HG02623 (cell line): ENCODE measurements around the gene SGMS2.

Source experiments
- ATAC-seq: cut with Tn5 transposase; IDR thresholded peaks from one replicate; pipeline ENCODE4 v1.9.1; 2021; ENCODE audit warnings: moderate library complexity; ENCODE audit not compliant: unreplicated experiment

SGMS2 gene

DNA sequence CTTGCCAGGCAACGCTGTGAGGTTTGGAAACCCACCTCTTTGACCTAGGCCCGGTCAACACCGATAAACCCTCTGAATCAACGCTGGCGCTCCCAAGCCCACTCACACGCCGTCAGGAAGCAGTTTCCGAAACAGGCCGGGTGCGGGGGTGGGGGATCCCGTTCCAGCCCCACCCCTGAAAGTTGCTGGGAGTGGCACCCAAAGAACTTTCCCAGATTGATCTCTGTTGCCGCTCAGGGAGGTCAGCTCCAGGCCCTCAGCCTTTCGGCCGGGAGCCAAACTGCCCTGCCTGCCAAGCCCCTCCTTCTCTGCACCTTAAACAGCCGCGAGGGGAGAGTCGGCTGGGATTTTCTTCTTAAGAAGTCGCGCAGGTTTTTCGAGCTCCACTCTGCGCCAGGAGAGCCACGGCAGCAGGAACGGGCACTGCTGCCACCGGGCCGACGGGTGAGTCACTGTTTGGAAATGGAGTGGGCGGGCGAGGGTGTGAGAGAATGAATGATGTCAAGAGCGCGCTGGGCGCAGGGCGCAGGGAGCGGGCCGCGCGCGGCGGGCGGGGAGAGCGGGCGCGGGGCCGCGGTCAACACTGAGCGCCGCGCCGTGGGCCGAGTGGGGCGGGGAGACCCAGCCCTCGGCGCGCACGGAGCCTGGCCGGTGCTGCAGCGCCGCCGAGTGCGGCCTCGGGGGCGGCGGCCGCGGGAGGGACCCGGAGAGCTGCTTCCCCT, at the start of gene SGMS2:
TSS of gene SGMS2 (plus strand) at position 583 of the 722 bp plus-strand sequence. CDS start 70,622 bp downstream, outside the sequence.
- ATAC-seq: no peak

DNA sequence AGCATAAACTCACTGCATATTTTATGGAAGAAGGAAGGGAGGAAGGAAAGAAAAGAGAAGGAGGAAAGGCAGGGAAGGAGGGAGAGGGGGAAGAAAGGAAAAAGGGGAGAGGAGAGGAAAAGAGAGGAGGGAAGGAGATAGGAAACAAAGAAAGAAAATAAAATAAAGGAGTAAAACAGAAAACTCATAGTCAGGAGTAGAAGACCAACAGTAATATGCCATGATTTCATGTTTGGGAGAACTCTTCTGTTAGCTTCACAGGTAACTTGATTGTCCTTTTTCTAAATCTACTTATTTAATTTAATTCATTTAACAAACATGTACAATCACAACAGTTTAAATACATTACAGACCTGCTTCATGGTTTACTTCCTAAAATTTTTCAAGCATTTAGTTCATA, 46.8 kb upstream of the SGMS2 start:
- ATAC-seq: no peak

DNA sequence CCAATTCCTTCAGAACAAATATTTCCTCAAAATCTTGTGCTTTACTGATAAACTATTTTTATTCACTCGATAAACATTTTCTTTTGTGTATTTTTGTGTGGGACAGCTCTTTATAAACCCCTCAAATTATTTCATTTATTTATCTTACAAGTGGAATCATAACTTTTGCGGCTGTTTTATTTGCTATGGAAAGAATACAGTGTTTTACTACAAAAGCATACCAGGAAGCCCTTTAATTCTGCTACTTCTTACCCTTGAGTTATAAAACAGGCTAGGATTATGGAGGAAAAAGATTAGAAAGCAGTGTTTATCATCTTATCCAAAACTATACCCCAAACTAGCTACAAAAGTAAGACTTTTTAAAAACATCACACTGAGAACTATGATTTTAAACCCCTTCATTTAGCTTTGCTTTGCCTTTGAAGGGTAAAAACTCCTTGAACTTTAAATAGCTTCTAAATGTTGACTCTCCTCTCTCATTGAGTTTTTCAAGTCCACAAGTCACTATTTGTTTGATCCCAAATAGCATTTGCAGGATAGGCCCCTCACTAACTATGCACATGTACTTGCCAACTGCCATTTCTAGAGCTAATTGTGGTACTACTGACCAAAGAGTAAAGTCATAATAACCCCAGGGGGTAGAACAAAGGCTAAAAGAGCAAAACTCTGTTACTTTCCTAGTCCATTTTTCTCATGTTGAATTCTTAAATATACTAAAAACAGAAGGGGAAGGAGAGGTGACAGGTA, 45.8 kb upstream of the SGMS2 start:
- no peak for ATAC-seq

DNA sequence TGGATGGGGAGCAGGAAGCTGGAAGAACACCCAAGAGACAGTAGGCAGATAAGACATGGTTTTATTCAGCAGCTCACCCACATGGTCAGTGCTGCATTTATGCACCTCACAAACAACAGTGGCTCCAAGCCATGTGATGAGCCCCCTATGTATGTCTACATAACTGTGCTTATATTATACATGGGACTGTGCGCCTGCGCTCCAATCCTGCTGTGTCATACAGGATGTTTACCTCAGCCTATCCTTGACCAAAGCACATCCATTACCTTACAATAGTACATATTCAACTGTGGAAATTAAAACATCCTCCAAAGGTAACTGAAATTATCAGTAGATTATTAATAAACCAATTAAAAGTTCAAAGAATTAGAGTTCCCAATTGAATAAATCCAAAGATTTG, 44.1 kb upstream of the SGMS2 start:
- no peak for ATAC-seq

DNA sequence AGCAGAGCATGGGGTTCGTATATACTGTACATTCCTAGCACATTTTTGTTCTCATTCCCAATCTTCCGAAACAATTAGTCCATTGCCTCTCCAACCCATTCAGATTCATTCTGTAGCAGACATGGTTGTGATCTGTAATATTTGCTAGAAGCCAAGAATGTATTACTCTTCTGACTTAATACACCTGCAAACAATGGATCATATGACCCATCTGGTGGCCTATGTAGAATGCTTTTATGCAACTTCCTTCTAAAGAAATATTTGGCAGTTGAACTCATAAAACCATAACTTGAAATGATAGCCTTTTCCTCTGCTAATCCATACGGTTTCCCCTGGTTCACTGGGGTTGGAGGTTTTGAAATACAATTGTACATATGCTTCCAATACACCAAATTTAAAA, 32.8 kb upstream of the SGMS2 start:
- no peak for ATAC-seq

DNA sequence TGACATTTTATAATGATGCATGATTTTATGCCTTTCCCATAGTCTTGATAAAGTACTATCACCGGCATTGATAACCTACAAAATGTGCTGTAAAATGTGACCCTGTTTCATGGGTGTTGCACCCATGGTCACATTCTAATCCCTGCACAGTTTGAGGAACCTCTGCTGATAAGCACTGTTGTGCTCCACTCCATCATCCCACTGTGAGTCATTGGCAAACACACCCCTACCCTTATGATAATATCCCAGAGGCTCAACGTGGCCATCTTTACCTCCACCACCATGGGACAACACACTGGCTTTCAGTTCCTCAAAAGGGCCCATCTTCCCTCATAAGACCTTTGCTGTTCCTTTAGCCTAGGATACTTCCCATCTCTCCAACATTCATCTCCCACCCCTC, 32.0 kb upstream of the SGMS2 start:
- ATAC-seq: no peak

DNA sequence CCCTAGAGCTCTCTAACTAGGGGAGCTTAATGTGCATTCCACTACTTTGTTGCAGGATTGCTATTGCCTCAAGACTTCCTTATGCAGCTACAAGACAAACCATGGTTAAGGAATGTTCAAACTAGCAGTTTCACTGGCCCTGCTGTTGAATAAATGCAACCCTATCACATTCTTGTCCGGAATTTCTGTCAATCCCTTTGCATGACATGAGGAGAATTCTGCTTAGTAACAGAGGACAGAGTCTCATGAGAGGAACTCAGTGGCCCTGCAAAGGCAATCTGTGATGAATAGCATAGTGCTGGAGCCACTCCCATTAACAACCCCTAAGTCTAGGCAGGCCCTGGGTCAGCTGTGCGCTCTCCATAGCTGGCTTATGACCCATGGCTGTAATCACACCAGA, 30.7 kb upstream of the SGMS2 start:
- no peak for ATAC-seq

DNA sequence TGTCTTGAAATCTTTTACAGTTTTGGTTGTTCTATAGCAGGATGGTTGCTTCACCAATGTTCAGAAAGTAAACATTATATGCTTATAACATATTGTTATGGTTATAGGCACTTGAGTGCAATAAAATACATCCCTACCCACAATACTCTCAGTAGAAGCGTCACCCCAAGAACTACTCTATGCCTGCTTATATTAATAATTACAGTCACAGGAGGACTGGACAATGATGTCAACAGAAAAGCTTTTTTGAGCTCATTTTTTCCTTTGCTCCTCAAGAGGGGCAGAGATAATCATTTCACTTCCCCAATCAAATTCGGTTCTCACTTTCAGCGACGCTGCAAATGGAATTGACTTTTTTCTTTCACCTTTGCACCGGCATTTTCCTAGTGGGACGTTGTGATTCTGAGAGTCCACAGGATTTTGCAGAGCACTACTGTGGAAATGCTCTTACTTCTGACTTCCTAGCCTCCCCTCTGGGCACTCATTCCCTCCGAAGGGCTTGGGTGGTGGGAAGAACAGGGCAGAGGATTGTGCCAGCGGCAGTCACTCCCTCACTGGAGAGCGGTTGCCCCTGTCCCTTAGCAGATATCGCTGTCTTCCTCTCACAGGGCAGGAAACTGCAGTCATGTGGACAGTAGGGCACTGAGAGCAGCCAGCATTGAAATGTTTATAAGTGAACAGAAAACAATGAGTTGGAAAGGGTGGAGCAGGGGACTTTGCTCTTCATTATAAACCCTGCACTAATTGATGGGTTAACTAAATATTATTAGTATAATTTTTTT, 24.9 kb upstream of the SGMS2 start:
- no peak for ATAC-seq

DNA sequence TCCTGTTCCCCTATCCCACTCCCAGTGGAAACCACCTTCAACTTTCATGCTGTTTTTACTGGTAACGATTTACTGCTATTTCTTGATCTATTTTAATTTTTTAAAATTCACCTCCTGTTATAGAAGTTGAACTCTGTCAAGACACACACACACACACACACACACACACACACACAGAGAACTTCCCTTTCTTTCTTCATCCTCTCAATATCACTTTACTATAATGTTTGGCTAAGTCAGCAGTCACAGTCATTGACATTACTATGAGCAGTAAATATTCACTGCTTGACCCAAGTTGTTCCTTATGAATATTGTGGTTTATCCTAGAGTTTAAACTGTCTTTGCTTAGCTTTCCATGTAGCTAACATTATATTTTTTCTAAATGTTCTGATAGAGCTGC, 24.0 kb upstream of the SGMS2 start:
- ATAC-seq: no peak

DNA sequence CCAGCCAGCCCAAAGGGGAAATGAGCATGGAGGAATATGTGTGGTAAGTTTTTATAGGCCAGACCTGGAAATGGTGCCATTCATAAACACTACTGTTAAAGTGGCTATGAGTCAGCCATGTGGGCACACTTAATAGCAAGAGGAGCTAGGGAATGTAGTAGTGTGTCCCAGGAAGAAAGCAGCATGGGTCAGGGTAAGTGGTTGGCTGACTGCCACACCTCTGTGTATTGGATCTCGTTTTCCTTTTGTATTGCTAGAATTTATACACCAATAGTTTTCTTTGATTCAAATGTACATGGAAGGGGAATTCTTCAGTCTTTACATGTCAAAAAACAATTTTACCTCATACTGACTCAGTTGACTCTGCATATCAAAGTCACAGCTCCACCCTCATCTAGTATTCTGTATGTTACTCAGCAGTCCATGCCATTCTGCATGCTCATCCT, 22.9 kb upstream of the SGMS2 start:
- no peak for ATAC-seq

DNA sequence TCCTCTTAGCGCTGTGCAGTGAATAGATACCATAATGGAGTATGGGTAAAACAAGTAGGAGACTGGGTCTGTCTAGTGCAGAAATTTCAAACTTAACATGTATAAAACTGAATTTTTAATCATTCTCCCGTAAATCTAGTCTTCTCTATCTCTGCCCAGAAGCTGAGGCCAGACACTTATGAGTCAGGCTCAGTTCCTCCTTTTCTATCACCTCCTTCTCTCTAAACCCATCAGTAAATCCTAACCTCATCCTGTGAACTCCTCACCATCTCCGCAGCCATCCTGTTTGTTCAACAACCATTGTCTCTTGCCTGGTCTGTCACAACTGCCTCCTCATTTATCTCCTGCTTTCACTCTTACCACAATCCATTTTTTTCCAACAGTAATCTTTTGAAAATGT, 19.8 kb upstream of the SGMS2 start:
- ATAC-seq: no peak

DNA sequence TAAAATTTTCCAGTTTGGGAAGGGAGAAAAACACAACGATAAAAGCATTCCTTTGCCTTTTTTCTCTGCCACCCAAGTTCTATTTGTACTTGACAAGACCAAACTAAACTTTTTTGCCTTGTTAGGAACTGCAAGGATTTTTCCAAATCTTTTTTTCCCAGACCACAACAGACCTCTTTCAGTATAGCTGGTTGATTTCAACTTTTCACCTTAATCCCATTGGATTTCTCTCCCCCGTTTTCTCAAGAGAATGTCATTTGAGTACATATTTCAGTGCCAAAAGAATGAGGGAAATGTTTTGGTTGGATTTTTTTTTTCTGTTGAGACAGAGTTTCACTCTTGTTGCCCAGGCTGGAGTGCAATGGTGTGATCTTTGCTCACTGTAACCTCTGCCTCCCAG, 18.5 kb upstream of the SGMS2 start:
- ATAC-seq: no peak

DNA sequence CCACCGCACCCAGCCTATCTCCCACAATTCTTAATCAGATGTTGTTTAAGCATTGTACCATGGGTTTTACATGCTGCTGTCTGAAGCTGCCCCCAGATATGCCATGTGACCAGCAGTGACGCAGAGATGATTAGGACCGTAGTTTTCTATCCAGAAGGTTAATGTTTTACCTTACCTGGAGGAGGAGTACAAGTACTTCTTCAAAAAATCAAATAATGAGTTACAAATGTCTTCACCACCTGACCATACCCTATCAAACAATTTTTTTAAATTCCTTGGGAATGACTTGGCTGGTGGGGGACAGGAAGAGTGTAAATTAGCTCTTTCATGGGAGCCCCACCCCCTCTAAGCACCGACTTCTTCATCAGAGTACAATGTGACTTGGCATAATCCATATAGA, 16.2 kb upstream of the SGMS2 start:
- ATAC-seq: no peak

DNA sequence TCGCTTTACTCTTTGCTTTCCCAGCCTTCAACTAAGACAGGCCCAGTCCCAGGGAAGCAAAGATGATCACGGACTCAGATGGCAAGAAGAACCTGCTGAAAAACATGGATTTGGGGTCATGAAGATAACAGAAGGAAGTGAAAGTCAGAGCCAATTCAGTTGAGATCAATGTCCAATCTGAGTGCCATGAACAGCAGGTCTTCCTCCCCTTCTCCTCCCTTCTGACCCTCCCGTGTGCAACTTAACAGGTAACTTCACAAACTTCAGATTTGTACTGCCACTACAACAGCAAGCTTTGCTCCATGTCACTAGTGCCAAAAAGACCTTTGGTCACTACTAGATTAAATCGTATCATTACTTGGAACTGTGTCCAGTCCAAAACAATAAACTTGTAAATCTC, 15.5 kb upstream of the SGMS2 start:
- ATAC-seq: no peak

DNA sequence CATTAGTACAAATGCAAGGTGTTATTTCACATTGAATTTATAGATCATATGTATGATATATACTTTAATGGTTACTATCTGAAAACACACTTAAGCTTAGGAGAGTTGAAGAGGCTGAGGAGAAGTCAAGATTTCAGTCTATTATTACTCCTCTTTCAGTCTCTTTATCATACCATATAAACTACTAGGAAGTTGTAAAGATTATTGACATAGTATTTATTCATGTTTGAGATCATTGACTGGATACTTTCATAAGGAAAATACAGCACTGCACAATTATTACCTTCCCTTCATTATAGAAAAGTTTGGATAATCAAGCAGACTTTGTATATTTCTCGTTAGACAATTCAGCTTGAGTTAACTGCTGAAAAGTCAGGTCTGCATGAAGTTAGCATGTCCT, 10.0 kb upstream of the SGMS2 start:
- ATAC-seq: no peak

DNA sequence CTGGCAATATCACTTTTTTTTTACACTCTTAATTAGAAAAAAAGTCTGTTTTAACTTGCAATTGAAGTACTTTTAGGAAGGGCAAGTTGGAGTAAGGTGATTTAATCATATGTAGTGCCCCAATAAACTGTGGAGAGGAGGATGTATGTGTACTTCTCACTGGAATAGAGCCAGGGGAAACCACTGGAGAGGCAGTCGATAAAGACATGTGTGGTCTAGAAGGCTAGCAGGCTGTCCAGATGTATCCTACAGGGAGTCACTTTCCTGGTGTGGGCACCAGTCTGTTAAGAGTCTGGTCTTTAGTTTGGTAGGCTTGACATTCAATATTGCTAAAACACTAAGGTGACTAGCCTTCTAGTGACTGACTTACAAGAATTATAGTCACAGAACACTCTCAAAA, 9.6 kb upstream of the SGMS2 start:
- no peak for ATAC-seq

DNA sequence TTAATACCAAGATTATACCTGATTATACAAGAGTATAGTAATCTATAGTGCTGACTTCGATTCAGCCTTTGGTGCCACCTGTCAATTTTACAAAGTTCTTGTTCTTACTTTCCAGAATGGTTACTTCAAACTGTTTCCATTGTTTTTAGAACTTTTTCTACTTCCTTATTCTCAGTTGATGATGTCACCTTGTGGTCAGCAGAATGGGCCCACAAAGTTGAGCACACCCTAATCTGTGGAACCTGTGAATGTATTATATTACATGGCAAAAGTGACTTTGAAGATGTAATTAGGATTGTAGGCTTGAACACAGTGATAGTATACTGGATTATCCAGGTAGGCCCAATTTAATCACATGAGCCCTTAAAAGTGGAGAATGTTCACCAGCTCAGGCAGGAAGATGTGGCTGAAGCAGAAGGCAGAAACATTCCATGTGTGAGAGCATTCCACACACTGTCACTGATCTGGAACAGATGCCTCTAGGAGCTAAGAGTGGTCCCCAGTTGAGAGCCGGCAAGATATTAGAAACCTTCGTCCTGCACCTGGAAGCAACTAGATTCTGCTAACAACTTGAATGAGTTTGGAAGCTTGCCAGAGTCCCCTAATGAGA, 6.3 kb upstream of the SGMS2 start:
- no peak for ATAC-seq

DNA sequence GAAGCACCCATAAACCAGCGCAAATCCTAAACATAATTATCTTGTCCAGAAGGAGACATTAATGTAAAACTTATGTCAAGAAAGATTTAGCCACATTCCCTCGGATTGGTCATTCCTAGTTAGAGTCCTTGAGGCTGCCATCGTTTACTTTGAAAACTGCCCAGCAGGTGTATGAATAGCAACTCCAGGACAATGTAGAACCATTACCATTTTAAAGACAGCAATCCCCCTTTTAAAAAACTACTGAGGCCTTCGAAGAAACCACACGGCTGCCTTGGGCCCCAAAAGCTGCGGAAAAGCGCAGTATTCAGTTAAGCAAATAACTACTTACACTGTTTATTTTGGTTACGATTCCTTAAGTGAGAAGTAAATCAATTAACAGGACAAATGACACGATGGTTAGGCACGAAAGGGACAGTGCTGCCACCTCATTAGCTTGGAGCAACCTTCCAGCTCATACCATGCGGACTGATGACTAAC, 822 bp upstream of the SGMS2 start:
- ATAC-seq: no peak

DNA sequence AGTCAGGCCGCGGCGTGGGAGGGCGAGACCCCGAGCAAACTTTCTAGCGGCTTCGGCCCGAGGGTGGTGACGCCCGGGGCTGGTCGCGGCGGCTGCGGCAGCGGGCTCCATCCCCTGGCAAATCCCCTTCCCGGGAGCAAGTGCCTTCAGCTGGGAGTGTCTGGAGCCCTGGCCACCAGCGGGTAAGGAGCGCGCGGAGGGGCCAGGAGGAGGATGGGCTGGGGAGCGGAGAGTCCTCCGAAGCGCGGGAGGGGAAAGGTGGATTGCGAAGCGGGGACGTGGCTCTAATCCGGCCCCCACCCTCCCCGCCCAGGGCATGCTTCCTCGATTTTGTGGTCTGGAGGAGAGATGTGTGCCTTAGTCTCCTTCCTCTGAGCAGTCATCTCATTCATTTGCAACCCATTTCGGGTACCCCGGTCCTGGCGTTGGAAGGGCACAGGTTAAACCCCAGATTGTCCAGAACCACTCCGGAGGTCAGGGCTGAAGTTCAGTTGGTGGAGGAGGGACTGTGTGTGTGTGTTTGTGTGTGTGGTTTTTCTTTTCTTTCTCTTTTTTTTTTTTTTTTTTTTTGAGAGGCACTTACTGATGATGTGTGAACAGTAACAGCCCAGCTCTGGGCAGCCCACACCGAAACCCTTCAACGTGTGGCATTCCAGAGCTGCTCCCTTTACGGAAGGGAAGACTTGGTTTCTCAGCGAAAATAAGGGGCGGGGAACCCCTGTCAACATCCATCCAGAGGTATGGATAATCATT, 516 bp downstream of the SGMS2 start:
- ATAC-seq: no peak

DNA sequence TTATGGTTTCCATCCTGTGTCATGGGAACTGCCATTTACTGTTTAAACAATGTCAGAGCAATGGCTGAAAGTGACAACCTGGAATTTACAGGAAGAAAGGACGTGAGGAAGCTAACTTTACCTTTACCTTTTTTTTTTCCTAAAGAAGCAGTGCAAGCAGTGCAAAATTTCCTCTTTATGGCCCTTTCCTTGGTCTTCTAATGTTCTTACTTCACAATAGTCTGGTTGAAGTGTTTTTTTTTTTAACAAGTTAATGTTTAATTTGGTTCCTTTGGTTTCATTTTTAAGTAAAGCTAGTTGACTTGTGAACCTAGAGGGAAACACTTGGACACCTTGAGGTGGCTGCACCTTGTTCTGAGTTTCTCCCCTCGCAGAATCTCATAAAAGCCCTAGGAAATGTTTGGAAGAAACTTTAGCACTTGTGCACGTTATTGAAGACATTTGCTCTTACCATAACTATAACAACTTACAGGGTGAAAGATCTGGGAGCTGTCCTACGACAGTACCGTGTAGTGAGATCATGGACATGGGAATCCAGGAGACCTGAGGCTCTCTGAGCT, 1.8 kb downstream of the SGMS2 start:
- ATAC-seq: no peak
